Fibroblast of the aortic adventitia (primary cell): ENCODE measurements around the gene FAT1. TPM values are rescaled to one million over a fixed set of nuclear protein-coding genes. Genes with fewer than 3 reads are reported as not detected.

ENCODE experiments used
- DNase-seq: peaks from one replicate; pipeline ENCODE4 v3.0.0-alpha.2; 2010; ENCODE audit warnings: low read depth
- H3K4me3 ChIP-seq: 2 replicates; pipeline ENCODE4 v1.5.1; 2011; ENCODE audit warnings: low read depth, mild to moderate bottlenecking, control low read depth, low read length, moderate library complexity
- total RNA-seq: library from RNA; depleted of rRNA; stranded (reverse); fragments of >200 nt; gene quantifications from 2 replicates; pipeline ENCODE4 v1.2.3, GENCODE V29; 2012; ENCODE audit warnings: low replicate concordance
- TF ChIP-seq, protein P1 (sequence below): IDR thresholded peaks from 2 replicates; pipeline ENCODE4 v1.5.1; 2011; ENCODE audit warnings: mild to moderate bottlenecking, low read length, control low read depth, inconsistent platforms; ENCODE audit not compliant: insufficient read depth

Gene FAT1
- total RNA-seq, 1 donor = 114 TPM

DNA sequence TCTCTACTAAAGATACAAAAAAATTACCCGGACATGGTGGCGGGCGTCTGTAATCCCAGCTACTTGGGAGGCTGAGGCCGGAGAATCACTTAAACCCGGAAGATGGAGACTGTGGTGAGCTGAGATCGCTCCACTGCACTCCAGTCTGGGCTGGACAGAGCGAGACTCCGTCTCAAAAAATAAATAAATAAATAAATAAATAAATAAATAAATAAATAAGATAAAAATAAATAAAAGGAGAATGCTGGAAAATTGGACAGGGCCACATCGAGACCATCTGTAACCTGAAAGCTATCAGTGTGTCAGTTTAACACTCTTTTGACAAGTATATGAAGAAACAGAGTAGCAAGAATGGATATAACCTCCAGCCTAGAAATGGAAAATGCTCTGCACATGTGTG is 15.7 kb upstream of the FAT1 start:
- no peak overlapping the region for H3K4me3 ChIP-seq
- TF ChIP-seq, protein P1, sequence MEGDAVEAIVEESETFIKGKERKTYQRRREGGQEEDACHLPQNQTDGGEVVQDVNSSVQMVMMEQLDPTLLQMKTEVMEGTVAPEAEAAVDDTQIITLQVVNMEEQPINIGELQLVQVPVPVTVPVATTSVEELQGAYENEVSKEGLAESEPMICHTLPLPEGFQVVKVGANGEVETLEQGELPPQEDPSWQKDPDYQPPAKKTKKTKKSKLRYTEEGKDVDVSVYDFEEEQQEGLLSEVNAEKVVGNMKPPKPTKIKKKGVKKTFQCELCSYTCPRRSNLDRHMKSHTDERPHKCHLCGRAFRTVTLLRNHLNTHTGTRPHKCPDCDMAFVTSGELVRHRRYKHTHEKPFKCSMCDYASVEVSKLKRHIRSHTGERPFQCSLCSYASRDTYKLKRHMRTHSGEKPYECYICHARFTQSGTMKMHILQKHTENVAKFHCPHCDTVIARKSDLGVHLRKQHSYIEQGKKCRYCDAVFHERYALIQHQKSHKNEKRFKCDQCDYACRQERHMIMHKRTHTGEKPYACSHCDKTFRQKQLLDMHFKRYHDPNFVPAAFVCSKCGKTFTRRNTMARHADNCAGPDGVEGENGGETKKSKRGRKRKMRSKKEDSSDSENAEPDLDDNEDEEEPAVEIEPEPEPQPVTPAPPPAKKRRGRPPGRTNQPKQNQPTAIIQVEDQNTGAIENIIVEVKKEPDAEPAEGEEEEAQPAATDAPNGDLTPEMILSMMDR = no peak
- DNase-seq = no peak

DNA sequence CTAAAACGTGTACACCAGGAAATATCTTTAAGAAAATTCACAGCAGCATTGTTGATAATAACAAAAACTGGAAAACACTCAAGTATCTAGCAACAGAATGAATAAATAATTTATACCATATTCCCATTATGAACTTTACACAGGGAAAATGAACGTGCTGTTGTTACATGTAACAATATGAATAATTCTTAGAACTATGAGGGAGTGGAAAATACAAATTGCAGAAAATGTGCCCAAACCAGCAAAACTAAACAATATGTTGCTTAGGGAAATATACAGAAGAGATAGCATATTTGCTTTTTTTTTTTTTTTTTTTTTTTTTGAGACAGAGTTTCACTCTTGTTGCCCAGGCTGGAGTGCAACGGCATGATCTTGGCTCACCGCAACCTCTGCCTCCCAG is 14.8 kb upstream of the FAT1 start:
- DNase-seq = no peak
- H3K4me3 ChIP-seq = no peak overlapping the region
- TF ChIP-seq, protein P1 = no peak

DNA sequence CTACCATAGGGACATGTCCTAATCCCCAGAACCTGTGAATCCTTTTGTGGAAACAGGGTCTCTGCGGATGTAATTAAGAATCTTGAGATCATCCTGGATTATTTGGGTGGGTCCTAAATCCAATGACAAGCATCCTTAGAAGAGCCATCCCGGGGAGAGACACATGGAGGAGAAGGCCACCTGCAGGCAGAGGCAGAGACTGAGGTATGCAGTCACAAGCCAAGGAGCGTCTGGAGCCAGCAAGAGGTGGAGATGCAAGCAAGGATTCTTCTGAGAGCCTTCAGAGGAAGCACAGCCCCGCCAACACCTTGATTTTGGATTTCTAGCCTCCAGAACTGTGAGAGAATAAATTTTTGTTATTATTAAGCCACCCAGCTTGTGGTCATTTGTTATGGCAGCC is 13.8 kb upstream of the FAT1 start:
- H3K4me3 ChIP-seq = no peak overlapping the region
- TF ChIP-seq, protein P1 = no peak
- no peak for DNase-seq

- H3K4me3 ChIP-seq = no peak overlapping the region
- TF ChIP-seq, protein P1 = no peak
- no peak for DNase-seq
Observed at GRCh38 chr4:186736466-186736865, 12.8 kb upstream of the FAT1 start.

DNA sequence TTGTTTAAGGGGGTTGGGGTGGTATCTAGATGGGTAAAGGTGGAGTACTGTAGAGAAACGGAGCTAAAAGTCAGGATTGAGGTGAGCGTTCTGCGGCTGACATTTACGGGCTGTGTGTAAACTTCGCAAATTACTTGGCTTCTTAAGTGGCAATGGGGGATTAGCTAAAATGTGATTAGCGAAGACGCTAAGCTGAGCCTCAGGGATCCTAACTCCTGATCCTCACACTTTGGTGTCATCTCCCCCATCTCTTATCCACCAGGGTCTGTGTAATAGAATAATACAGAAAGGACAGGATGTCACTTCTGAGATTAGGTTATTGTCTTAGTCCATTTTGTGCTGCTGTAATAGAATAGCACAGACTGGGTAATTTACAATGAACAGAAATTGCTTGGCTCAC is 10.6 kb upstream of the FAT1 start:
- no peak overlapping the region for H3K4me3 ChIP-seq
- TF ChIP-seq, protein P1 = no peak
- DNase-seq = no peak

DNA sequence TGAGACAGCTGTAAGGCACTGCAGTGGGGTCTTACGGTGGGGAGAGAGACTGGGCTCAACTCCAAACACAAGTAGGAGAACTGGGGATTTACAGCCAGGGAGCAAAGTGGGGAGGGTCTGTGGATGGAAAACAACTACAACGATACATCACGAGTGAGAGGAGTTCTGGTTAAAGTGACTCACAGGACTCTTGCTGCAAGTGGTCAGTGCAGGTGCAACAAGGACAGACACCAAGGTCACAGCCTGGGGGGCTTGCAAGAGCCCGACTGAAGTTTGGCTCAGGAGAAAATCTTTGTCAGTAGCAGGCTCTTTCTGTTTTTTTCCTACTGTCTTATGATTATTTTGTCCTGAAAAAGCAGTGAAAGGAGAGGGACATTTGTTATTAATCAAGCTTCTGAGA is 10.1 kb upstream of the FAT1 start:
- TF ChIP-seq, protein P1 = no peak
- no peak overlapping the region for H3K4me3 ChIP-seq
- no peak for DNase-seq

GRCh38 chr4:186730621-186731020 is 7.0 kb upstream of the FAT1 start:
- no peak overlapping the region for H3K4me3 ChIP-seq
- TF ChIP-seq, protein P1 = no peak
- DNase-seq = no peak
